22Rv1 (cell line): ENCODE measurements around the gene RPL13A.

Source experiments
- CTCF ChIP-seq: fragments of 450-650 bp; IDR thresholded peaks from 2 replicates; pipeline ENCODE4 v1.5.1; 2017; ENCODE audit warnings: mild to moderate bottlenecking
- ZFX ChIP-seq: fragments of 450-650 bp; IDR thresholded peaks from 2 replicates; pipeline ENCODE4 v1.6.1; 2017; ENCODE audit warnings: antibody characterized with exemption, borderline replicate concordance

GRCh38 chr19:49486710-49487276, 615 bp upstream of the RPL13A start:
- no peak for TF ChIP-seq CTCF
- no peak for TF ChIP-seq ZFX
